Neutrophil (primary cell): ENCODE results near the gene ECI1.

Source experiments
- H3K27ac ChIP-seq: fragments of 200-600 bp; sonication (generic); 2 replicates; pipeline ENCODE4 v1.5.1; 2016; ENCODE audit warnings: mild to moderate bottlenecking, moderate library complexity
- H3K27me3 ChIP-seq: fragments of 200-600 bp; sonication (generic); 2 replicates; pipeline ENCODE4 v1.6.0; 2016; ENCODE audit warnings: mild to moderate bottlenecking
- H3K36me3 ChIP-seq: fragments of 200-600 bp; sonication (generic); 2 replicates; pipeline ENCODE4 v1.5.1; 2017
- H3K4me1 ChIP-seq, 2 experiments: fragments of 200-600 bp in 1 of 2; sonication (generic) in 1 of 2; 1 replicate in 1 of 2; 2 replicates in 1 of 2; pipeline versions ENCODE4 v1.5.1 to v1.6.1; 2013 to 2016; ENCODE audit warnings: low read depth in 1 of 2, low read length in 1 of 2, mild to moderate bottlenecking in 1 of 2, moderate library complexity in 1 of 2; ENCODE audit not compliant: control insufficient read depth in 1 of 2, insufficient read depth in 1 of 2
- H3K4me3 ChIP-seq, 2 experiments: fragments of 200-600 bp in 1 of 2; sonication (generic) in 1 of 2; 1 replicate in 1 of 2; 2 replicates in 1 of 2; pipeline ENCODE4 v1.5.1; 2013 to 2016; ENCODE audit warnings: low read depth in 1 of 2, low read length in 1 of 2, mild to moderate bottlenecking in 1 of 2, moderate library complexity in 1 of 2
- H3K9me3 ChIP-seq: fragments of 200-600 bp; sonication (generic); 2 replicates; pipeline ENCODE4 v1.5.1; 2016
- TF ChIP-seq, protein P1 (sequence below): fragments of 200-600 bp; sonication (generic); IDR thresholded peaks from 2 replicates; pipeline ENCODE4 v1.5.1; 2016; ENCODE audit warnings: antibody characterized with exemption

Gene ECI1

DNA sequence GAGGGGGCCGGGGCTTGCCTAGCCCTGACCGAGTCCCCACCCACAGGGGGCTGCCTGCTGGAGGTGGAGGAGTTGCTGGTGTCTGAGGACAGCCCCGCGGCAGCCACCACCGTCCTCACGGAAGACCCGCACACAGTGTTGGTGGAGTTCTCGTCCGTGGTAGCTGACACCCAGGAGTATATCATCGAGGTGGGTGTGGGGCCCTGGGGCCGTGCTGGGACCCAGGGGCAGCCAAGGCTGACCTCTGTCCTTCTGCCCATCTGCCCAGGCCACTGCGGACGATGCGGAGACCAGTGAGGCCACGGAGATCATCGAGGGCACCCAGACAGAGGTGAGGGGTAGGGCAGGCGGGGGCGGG is 16.6 kb downstream of the ECI1 start:
- Histone ChIP-seq H3K36me3 (peaks cover 77% of the 10 kb centered on the region), H3K27ac (no peak overlapping the region), H3K9me3 (no peaks in the 10 kb centered on the region), H3K4me3 (no peak overlapping the region), H3K4me1 (no peaks in the 10 kb centered on the region), H3K27me3 (peaks cover 45% of the 10 kb centered on the region)
- TF ChIP-seq, protein P1, sequence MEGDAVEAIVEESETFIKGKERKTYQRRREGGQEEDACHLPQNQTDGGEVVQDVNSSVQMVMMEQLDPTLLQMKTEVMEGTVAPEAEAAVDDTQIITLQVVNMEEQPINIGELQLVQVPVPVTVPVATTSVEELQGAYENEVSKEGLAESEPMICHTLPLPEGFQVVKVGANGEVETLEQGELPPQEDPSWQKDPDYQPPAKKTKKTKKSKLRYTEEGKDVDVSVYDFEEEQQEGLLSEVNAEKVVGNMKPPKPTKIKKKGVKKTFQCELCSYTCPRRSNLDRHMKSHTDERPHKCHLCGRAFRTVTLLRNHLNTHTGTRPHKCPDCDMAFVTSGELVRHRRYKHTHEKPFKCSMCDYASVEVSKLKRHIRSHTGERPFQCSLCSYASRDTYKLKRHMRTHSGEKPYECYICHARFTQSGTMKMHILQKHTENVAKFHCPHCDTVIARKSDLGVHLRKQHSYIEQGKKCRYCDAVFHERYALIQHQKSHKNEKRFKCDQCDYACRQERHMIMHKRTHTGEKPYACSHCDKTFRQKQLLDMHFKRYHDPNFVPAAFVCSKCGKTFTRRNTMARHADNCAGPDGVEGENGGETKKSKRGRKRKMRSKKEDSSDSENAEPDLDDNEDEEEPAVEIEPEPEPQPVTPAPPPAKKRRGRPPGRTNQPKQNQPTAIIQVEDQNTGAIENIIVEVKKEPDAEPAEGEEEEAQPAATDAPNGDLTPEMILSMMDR, result no peak

DNA sequence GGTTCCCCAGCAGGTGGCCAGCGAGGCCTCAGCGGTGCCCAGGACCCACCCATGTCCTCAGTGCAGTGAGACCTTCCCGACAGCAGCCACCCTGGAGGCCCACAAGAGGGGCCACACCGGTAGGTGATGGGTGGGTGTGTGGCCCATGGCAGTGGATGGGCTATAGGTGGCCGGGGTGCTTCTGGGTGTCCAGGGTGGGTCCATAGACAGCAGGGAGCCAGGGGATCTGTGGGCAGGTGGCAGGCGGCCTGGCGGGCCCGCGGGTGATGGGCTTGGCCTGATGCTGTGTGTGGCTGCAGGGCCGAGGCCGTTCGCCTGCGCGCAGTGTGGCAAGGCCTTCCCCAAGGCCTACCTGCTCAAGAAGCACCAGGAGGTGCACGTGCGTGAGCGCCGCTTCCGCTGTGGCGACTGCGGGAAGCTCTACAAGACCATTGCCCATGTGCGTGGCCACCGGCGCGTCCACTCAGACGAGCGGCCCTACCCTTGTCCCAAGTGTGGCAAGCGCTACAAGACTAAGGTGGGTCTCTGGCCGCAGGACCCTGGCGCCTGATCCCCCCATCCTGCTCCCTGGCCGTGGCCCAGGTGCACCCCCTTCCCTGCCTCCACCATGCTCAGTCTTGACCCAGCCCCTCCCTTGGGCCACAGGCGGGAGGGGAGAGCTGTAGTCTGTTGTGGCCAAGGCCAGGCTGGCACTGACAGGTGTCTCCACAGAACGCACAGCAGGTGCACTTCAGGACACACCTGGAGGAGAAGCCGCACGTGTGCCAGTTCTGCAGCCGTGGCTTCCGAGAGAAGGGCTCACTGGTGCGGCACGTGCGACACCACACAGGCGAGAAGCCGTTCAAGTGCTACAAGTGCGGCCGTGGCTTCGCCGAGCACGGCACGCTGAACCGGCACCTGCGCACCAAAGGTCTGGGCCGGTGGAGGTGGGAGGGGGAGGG is 17.2 kb downstream of the ECI1 start:
- TF ChIP-seq, protein P1, result no peak
- no peak overlapping the region for H3K4me3 ChIP-seq
- peaks cover 77% of the 10 kb centered on the region for H3K36me3 ChIP-seq
- no peaks in the 10 kb centered on the region for H3K4me1 ChIP-seq
- H3K27me3 ChIP-seq, result peaks cover 44% of the 10 kb centered on the region
- no peak overlapping the region for H3K27ac ChIP-seq
- no peaks in the 10 kb centered on the region for H3K9me3 ChIP-seq

DNA sequence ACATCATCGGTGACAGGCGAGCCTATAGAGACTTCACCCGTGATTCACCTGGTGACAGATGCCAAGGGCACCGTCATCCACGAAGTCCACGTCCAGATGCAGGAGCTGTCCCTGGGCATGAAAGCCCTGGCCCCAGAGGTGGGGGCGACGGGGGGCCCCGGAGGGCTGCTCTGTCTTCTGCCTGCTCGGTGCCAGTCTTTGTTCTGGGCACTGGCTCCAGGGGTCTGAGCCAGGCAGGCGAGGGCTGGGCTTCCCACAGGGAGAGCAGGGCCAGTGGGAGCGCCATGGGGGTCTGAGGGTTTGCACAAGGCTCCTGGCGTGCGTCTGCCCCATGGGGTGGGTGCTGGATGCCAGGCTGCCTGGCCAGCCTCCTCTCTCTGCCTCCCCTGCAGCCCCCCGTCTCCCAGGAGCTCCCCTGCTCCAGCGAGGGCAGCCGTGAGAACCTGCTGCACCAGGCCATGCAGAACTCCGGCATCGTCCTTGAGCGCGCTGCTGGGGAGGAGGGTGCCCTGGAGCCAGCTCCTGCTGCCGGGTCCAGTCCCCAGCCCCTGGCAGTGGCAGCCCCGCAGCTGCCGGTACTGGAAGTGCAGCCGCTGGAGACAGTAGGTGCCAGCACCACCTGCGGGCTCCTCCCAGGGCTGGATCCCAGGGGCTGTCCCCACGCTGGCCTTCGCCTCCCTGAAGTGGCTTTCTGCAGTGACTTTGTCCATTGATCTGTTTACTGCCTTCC is 18.2 kb downstream of the ECI1 start:
- TF ChIP-seq, protein P1, result no peak
- Histone ChIP-seq H3K9me3 (no peaks in the 10 kb centered on the region), H3K27me3 (peaks cover 35% of the 10 kb centered on the region), H3K4me3 (no peak overlapping the region), H3K27ac (no peak overlapping the region), H3K36me3 (peaks cover 80% of the 10 kb centered on the region), H3K4me1 (no peaks in the 10 kb centered on the region)

DNA sequence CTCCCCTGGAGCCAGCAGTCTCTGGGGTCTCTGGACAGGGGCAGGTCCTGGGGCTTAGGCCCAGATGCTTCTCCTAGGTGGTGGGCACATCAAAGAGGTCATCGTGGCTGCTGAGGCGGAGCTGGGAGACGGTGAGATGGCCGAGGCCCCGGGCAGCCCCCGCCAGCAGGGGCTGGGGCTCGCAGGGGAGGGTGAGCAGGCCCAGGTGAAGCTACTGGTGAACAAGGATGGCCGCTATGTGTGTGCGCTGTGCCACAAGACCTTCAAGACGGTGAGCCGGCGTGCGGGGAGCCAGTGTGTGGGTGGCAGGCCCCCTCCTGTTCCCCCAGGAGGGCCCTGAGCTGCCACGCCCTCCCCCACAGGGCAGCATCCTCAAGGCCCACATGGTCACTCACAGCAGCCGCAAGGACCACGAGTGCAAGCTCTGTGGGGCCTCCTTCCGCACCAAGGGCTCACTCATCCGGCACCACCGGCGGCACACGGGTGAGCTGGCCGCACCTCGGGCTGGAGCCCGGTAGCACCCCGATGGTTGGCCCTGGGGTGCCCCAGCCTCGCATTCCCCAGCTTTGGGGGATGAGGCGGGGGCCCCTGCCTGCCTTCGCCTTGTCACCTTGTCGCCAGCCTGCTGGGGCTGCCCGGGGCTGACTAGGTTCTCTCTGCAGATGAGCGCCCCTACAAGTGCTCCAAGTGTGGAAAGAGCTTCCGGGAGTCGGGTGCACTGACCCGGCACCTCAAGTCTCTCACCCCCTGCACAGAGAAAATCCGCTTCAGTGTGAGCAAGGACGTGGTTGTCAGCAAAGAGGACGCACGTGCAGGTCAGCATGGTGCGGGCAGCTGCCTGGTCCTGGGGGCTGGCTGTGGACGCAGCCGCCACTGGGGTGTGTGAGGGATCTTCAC is 19.0 kb downstream of the ECI1 start:
- H3K4me3 ChIP-seq, result no peak overlapping the region
- H3K27ac ChIP-seq, result no peak overlapping the region
- H3K9me3 ChIP-seq, result no peaks in the 10 kb centered on the region
- H3K4me1 ChIP-seq, result no peaks in the 10 kb centered on the region
- peaks cover 84% of the 10 kb centered on the region for H3K36me3 ChIP-seq
- TF ChIP-seq, protein P1, result no peak
- H3K27me3 ChIP-seq, result peaks cover 26% of the 10 kb centered on the region
